PFSK-1 (cell line): ENCODE data around the gene MYO5B.

ENCODE experiments used
- FOXP2 ChIP-seq: optimal IDR thresholded peaks from 2 replicates; pipeline ENCODE3; 2011; ENCODE audit warnings: borderline replicate concordance, control low read depth, inconsistent platforms; ENCODE audit not compliant: insufficient read depth; ENCODE audit errors: extremely low read length, extremely low read depth
- POLR2AphosphoS5 ChIP-seq: IDR thresholded peaks from 2 replicates; pipeline ENCODE4 v1.6.1; 2012; ENCODE audit warnings: low read depth, mild to moderate bottlenecking, control low read depth, low read length, moderate library complexity
- REST ChIP-seq, 2 experiments: IDR thresholded peaks; 2 replicates each; pipeline versions ENCODE4 v1.6.1 to v1.8.0; 2011 to 2012; ENCODE audit warnings: low read depth in 2 of 2, low read length in 2 of 2, control low read depth in 1 of 2, inconsistent platforms in 1 of 2, mild to moderate bottlenecking in 1 of 2, moderate library complexity in 1 of 2; ENCODE audit not compliant: insufficient read depth in 1 of 2
- SIN3A ChIP-seq: IDR thresholded peaks from 2 replicates; pipeline ENCODE4 v1.6.1; 2012; ENCODE audit warnings: mild to moderate bottlenecking, low read length, moderate library complexity, borderline replicate concordance; ENCODE audit not compliant: insufficient read depth
- TAF1 ChIP-seq: IDR thresholded peaks from 2 replicates; pipeline ENCODE4 v1.6.1; 2012; ENCODE audit warnings: low read length, control low read depth, borderline replicate concordance; ENCODE audit not compliant: insufficient read depth

- TF ChIP-seq SIN3A (no peak), TAF1 (no peak), POLR2AphosphoS5 (no peak), REST (IDR thresholded peaks at IDR 0.05; ENCODE audit: insufficient read depth in 1 of 2, low read depth in 2 of 2, low read length in 2 of 2) (no peak), FOXP2 (no peak)
These were observed 224.6 kb downstream of the MYO5B start for GRCh38 chr18:49970319-49970718.
